GM18526 (cell line): ENCODE results near the gene RNF145.

Experiments
- POLR2A ChIP-seq: IDR thresholded peaks from 3 replicates; pipeline ENCODE4 v1.6.1; 2011; ENCODE audit not compliant: insufficient read length; ENCODE audit errors: extremely low read depth

The RNF145 gene

DNA sequence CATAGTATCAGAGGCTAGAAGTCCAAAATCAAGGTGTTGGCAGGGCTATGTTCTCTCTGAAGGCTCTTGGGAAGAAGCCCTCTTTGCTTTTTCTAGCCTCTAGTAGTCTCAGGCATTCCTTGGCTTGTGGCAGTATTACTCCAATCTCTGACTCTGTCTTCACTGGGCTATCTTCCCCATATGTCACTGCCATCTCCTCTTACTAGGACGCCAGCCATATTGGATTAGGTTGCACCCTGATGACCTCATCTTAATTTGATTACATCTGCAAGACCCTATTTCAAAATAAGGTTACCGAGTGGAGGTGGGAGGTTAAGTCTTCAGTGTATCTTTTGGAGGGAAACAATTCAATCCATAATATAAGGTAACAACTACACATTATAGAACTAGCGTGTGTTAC is 88.3 kb downstream of the RNF145 start:
- TF ChIP-seq POLR2A, result no peak

DNA sequence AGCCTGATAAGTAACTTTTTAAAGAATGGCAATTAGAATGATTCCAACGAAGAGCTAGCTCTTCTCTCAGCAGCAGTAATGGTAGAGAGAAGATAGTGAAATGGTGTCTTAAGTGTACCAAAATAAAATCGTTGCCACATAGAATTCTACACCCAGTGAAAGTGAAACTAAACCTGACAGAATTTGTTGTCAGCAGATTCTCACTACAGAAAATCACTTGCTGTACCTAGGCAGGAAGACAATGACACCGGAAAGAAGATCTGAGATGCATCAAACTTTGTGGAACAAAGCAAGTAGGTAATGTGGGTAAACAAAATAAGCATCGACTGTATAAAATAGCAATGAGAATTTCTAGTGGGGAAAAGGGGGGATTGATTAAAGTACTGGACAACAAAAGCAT is 88.9 kb downstream of the RNF145 start:
- no peak for TF ChIP-seq POLR2A

DNA sequence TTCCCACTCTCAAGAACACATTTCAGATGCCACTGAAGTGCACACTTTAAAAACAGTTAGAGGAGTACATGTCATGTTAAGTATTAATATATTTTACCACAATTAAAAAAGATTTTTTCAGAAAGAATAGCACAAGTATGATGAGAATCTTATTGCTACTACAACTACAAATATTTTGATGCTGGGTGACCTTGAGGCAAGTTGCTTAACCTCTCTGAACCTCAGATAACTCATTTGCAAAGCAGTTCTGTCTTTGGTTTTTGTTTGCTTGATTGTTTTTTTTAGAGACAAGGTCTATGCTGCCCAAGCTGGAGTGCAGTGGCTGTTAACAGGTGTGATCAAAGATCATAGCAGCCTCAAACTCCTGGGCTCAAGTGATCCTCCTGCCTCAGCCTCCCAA is 95.9 kb downstream of the RNF145 start:
- TF ChIP-seq POLR2A, result no peak

DNA sequence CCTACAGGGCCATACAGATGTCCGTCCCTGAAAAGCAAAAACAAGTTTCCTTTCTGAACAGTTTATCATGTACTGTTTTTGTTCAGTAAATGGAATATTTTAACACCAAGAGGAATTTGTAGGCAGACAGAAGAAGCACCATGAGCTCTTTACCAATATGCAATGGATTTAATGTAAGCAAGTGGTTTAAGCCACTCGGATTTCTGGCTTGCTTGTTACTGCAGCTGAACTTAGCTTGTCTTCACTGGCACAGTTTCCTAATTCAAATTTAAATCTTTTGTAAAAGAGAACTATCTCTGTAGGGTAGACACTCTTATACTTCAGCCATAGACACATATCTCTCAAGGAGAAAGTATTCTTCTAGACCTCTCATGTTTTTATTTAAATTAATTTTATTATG is 96.9 kb downstream of the RNF145 start:
- TF ChIP-seq POLR2A, result no peak
